KMS-11 (cell line): ENCODE data around the gene ACVR1B.

Experiments
- H2AFZ ChIP-seq: fragments of 200-600 bp; sonication (generic); 2 replicates; pipeline ENCODE4 v1.6.1; 2016; ENCODE audit warnings: antibody characterized with exemption, mixed run types, low read depth
- H3K27ac ChIP-seq: fragments of 200-600 bp; sonication (generic); 2 replicates; pipeline ENCODE4 v1.6.1; 2016; ENCODE audit warnings: mild to moderate bottlenecking, mixed run types
- H3K27me3 ChIP-seq: fragments of 200-600 bp; sonication (generic); 2 replicates; pipeline ENCODE4 v1.6.1; 2017; ENCODE audit warnings: mild to moderate bottlenecking, low read depth, mixed run types, moderate library complexity; ENCODE audit not compliant: insufficient read depth
- H3K36me3 ChIP-seq: fragments of 200-600 bp; sonication (generic); 2 replicates; pipeline ENCODE4 v1.6.1; 2017; ENCODE audit warnings: mild to moderate bottlenecking, mixed run types; ENCODE audit not compliant: insufficient read depth
- H3K4me1 ChIP-seq: fragments of 200-600 bp; sonication (generic); 2 replicates; pipeline ENCODE4 v1.6.1; 2016; ENCODE audit warnings: mild to moderate bottlenecking, low read depth, mixed run types; ENCODE audit not compliant: poor library complexity, severe bottlenecking
- H3K4me2 ChIP-seq: fragments of 200-600 bp; sonication (generic); 2 replicates; pipeline ENCODE4 v1.7.0; 2016; ENCODE audit warnings: mild to moderate bottlenecking, mixed run types
- H3K4me3 ChIP-seq: fragments of 200-600 bp; sonication (generic); IDR thresholded peaks from 2 replicates; pipeline ENCODE4 v1.6.1; 2017; ENCODE audit warnings: low read depth, low read length, mixed read lengths; ENCODE audit not compliant: insufficient read depth
- H3K79me2 ChIP-seq: fragments of 200-600 bp; sonication (generic); 2 replicates; pipeline ENCODE4 v1.6.1; 2016; ENCODE audit warnings: low read depth, mixed run types; ENCODE audit not compliant: insufficient read depth
- H3K9ac ChIP-seq: fragments of 200-600 bp; sonication (generic); 2 replicates; pipeline ENCODE4 v1.6.1; 2016; ENCODE audit warnings: mild to moderate bottlenecking, mixed run types
- H4K20me1 ChIP-seq: fragments of 200-600 bp; sonication (generic); 2 replicates; pipeline ENCODE4 v1.6.1; 2016; ENCODE audit warnings: mild to moderate bottlenecking, mixed run types; ENCODE audit not compliant: insufficient read depth
- CTCF ChIP-seq: fragments of 200-600 bp; sonication (generic); conservative IDR thresholded peaks from 2 replicates; pipeline ENCODE4 v1.6.1; 2017; ENCODE audit warnings: low read depth, mild to moderate bottlenecking, antibody characterized with exemption, low read length, moderate library complexity, mixed read lengths

The ACVR1B gene

DNA sequence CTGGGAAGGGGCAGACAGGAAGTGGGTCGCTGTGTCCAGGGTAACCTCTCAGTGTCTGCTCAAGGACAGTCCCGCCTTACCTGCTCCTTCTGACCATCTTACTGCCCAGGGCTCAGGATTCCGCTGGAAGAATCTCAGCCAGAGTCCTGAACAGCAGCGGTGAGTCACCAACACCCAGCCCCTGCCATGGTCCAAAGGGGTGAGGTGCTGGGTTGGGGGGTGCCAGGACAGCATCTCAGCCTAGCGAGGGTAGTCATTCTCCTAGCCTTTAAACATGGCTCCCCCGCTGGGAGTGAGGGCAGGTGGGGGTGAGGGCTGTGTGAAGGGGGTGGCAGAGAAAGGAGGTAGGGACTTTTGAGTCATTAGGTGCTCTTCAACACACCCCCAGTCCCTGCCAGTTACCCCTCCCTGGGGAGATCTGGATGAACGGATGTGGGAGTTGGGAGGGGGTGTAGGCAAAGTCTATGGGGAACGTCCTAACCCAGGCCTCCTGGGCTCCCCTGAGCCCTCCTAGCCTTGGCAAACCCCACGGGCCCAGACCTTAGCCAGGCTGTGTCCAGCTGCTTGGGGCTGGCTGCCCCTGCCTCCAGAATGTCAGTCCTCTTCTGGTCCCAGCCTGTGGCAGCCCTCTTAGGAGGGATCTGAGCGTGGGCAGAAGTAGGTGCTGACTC is 57.7 kb downstream of the ACVR1B start:
- no peak for TF ChIP-seq CTCF
- Histone ChIP-seq H3K4me3 (no peak overlapping the region), H3K27me3 (peaks cover 35% of the 10 kb centered on the region), H3K27ac (no peak overlapping the region), H3K4me2 (no peak overlapping the region), H3K79me2 (no peaks in the 10 kb centered on the region), H2AFZ (no peak overlapping the region), H3K4me1 (no peaks in the 10 kb centered on the region), H3K36me3 (no peaks in the 10 kb centered on the region), H4K20me1 (no peaks in the 10 kb centered on the region), H3K9ac (no peak overlapping the region)

DNA sequence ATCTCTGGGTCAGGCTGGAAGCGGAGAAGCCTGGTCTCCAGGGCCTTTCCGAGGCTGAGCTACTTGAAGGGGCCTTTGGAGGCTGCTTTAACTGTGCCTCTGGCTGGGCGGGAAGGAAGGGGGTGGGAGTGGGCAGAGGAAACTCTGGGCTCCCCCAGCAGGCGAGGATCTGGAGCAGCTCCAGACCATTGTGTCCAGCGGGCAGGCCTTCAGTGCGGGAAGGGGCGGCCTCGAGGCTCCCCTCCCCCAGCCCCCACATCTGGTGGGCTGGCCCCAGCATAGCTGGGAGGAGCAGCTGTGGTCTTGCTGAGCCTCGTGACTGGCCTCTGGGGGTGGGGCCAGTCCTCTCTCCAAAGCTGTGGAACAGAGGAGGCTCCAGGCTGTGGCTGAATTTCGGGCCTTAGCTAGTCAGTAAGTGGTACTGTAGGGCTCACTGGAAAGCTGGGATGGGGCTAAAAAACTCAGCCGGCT is 58.7 kb downstream of the ACVR1B start:
- Histone ChIP-seq H3K4me1 (no peaks in the 10 kb centered on the region), H3K4me2 (no peak overlapping the region), H4K20me1 (no peaks in the 10 kb centered on the region), H2AFZ (no peak overlapping the region), H3K27ac (no peak overlapping the region), H3K79me2 (no peaks in the 10 kb centered on the region), H3K9ac (no peak overlapping the region), H3K4me3 (no peak overlapping the region), H3K36me3 (no peaks in the 10 kb centered on the region), H3K27me3 (peaks cover 28% of the 10 kb centered on the region)
- TF ChIP-seq CTCF: no peak

DNA sequence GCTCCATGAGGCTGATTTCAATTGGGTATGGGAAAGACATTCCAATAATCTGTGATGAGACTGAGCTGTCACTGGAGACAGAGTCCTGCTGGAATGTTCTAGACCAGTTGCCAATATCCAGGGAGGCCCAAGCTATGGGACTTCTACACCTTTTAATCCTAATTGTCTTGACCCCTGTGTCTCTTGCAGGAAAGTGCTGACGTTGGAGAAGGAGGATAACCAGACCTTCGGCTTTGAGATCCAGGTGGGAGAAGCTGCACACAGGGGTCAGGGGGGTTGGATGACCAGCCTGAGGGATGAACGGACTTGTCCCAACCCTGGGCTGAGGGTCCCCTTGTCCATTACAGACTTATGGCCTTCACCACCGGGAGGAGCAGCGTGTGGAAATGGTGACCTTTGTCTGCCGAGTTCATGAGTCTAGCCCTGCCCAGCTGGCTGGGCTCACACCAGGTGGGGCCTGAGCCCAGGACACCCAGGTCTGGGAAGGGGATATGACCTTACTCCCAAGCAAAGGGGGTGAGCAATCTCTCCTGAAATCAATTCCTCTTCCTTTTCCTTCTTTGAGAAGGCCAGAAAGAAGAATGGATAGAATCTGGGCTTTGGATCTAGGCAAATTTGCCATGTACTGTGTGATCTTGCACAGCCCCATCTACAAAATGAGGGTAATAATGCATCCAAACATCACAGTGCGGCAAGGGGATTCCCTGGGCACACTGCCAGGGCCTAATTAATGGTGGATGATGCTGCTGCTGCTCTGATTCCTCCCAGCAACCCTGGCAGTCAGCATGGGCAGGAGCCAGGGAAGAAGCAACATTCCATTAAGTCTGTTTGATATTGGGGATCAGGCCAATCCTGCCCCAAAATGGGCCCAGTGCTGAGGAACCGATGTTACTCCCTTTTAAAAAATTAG is 59.4 kb downstream of the ACVR1B start:
- H3K4me2 ChIP-seq: no peak overlapping the region
- H3K79me2 ChIP-seq: no peaks in the 10 kb centered on the region
- no peaks in the 10 kb centered on the region for H4K20me1 ChIP-seq
- no peak overlapping the region for H3K4me3 ChIP-seq
- no peak for TF ChIP-seq CTCF
- no peak overlapping the region for H3K9ac ChIP-seq
- no peak overlapping the region for H2AFZ ChIP-seq
- H3K4me1 ChIP-seq: no peaks in the 10 kb centered on the region
- H3K36me3 ChIP-seq: no peaks in the 10 kb centered on the region
- H3K27ac ChIP-seq: no peak overlapping the region
- peaks cover 20% of the 10 kb centered on the region for H3K27me3 ChIP-seq

DNA sequence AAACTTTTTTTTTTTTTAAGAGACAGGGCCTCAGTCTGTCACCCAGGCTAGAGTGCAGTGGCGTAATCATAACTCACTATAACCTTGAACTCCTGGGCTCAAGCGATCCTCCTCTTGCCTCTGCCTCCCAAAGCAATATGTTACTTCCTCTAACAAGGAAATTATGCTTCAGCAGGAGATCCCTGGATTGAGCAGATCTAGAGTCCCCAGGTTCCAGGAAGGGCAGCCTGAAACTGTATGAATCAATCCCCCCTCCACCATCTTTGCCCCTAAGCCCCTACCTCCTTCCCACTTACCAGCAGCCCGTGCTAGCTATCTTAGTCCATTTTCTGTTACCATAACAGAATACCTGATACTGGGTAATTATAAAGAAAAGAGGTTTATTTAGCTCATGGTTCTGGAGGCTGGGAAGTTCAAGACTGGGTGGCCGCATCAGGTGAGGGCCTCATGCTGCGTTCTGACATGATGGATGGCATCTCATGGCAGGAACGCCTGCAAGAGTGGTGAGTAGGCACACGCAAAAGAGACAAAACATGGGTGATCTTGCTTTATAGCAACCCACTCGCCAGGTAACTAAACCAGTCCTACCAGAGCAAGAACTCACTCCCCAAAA is 60.2 kb downstream of the ACVR1B start:
- Histone ChIP-seq H3K27me3 (peaks cover 14% of the 10 kb centered on the region; the same call in 1 of the 2 replicates), H3K4me1 (no peaks in the 10 kb centered on the region), H3K79me2 (no peaks in the 10 kb centered on the region), H3K4me2 (no peak overlapping the region), H4K20me1 (no peaks in the 10 kb centered on the region), H3K27ac (no peak overlapping the region), H2AFZ (no peak overlapping the region), H3K4me3 (no peak overlapping the region), H3K9ac (no peak overlapping the region), H3K36me3 (no peaks in the 10 kb centered on the region)
- TF ChIP-seq CTCF: no peak
